GM12874 (cell line): ENCODE measurements around the gene ELK4.

Experiments used
- TF ChIP-seq, protein P1 (sequence below): IDR thresholded peaks from 2 replicates; pipeline ENCODE4 v1.5.1; 2011; ENCODE audit warnings: low read depth, mild to moderate bottlenecking, control low read depth, low read length, moderate library complexity; ENCODE audit not compliant: insufficient read depth

The ELK4 gene

DNA sequence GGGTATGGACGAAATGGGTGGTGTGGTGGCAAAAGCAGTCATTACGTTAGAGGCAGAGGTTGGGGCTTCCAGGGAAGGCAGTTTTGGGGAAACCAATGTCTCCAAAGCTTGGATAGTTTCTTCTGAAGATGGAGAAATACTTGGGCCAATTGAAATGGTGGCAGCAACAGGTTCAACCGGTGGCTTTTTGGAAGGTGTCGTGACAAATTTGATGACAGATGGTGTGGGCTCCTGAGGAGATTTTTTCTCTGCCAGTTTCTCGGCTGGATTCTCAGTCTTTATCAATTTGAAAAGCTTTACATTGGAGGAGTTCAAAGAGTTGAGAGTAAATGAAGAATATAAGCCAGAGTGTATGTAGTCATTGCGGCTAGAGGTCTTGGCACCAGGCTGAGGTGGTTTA lies 11.5 kb downstream of the ELK4 start:
- TF ChIP-seq, protein P1, sequence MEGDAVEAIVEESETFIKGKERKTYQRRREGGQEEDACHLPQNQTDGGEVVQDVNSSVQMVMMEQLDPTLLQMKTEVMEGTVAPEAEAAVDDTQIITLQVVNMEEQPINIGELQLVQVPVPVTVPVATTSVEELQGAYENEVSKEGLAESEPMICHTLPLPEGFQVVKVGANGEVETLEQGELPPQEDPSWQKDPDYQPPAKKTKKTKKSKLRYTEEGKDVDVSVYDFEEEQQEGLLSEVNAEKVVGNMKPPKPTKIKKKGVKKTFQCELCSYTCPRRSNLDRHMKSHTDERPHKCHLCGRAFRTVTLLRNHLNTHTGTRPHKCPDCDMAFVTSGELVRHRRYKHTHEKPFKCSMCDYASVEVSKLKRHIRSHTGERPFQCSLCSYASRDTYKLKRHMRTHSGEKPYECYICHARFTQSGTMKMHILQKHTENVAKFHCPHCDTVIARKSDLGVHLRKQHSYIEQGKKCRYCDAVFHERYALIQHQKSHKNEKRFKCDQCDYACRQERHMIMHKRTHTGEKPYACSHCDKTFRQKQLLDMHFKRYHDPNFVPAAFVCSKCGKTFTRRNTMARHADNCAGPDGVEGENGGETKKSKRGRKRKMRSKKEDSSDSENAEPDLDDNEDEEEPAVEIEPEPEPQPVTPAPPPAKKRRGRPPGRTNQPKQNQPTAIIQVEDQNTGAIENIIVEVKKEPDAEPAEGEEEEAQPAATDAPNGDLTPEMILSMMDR = no peak

- TF ChIP-seq, protein P1 = no peak
These were observed 12.4 kb downstream of the ELK4 start for GRCh38 chr1:205619376-205619775.

GRCh38 chr1:205616563-205617293 lies 15.1 kb downstream of the ELK4 start:
- TF ChIP-seq, protein P1 = no peak

GRCh38 chr1:205615789-205616188 lies 16.0 kb downstream of the ELK4 start:
- TF ChIP-seq, protein P1 = no peak

DNA sequence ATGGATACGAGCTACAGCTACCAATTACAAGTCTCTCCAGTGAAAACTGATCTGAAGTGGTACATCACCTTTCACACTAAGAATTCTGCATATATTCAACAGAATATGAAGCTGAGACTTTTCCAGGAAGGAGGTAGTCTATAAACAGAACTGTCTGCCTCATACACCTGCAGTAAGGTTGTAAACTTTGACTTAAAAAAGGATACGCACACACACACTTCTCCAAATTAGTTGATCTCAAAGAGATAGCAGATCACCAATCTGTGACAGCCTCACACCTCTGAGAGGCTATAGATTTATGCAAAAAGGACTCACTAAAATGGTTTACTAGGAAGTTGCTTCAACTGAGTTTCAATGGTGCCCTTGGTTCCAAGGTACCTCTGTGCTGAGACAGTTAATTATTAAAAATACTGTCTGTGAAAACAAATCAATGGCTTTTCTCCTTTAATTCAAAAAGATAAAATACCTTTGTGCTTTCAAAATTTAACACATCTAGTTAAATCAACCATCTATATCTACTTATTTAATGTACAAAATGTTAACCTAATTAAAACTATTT lies 17.9 kb downstream of the ELK4 start:
- TF ChIP-seq, protein P1 = no peak

GRCh38 chr1:205612556-205612955 lies 19.3 kb downstream of the ELK4 start:
- TF ChIP-seq, protein P1 = no peak

- TF ChIP-seq, protein P1 = no peak
These were observed 19.7 kb downstream of the ELK4 start for GRCh38 chr1:205612104-205612503.
